ENCODE results near the gene RALGPS1.

The RALGPS1 gene

DNA sequence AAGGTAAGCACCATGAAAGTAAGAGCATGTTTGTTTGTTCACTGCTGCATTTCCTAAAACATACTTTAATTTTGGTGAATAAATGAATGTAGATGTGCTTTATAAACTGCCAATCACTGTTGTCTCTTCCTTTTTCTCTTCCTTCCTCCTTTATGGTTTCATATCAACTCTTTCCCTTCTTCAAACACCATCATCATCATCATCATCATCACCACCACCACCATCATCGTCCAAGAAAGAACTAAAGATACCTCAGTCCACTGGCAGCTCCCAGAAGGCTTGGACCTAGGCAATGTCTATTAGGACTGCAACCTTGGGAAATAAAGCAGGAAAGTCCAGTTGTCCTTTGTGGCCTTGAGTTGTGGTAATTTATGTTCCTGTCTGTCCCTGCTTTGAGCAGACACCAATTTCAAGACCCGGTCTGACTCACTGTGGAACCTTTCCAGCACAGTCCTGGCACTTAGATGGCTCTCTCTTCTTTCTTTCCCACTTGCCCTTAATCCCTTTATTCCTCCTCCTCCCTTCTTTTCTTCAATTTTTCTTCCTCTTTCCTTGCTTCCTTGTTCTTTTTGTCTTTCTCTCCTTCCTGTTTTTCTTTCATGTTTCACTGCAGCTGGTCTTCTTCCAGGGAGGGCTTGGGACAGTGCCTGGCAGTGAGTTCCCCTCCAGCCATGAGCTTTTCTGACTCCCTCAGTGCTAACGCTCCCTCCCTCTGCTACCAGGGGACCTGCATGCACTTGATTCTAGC is 108.5 kb downstream of the RALGPS1 start:
- DNase-seq (ENCODE audit: low read depth): no peak

- no peak for DNase-seq (ENCODE audit: low read depth)
These were observed 110.5 kb downstream of the RALGPS1 start for GRCh38 chr9:127025042-127025441.

GRCh38 chr9:127027694-127028093 is 113.1 kb downstream of the RALGPS1 start:
- DNase-seq (ENCODE audit: low read depth): no peak

DNA sequence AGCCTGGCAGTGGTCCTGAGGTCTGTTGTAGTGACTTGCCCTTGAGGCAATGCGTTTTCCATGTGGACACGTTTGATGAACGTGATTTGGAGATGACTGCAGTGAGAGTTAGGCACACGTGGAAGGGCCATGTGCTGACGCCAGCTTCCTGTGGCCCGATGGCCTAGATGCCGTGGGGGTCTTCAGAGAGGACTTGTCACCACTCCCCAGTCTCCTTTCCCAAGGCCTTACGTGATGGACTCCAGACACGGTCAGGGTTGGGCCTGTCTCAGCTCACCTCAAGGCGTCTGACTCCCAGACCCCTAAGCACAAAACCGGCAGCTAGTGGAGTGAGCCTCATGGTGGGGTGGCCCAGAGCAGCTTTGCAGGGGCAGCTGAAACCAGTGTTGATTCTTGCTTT is 115.0 kb downstream of the RALGPS1 start:
- no peak for DNase-seq (ENCODE audit: low read depth)

- no peak for DNase-seq (ENCODE audit: low read depth)
These were observed 116.5 kb downstream of the RALGPS1 start for GRCh38 chr9:127030814-127031740.

DNA sequence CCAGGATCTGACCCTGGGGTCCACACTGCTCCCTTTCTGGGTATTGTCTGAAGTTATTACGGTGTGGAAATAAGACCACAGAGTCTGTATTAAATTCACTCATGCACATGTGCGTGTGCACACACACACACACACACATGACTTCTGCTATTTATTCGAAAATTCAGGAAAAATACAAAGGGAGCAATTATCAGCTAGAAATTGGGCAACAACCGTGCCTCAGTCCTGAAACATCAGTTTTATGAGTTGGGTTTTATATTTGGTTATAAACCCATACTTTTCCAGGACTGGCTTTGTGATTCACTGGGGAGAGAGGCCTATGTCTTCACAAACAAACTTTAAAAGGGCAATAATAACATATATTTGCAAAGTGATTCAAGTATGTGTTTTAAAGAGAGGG is 117.7 kb downstream of the RALGPS1 start:
- DNase-seq (ENCODE audit: low read depth): no peak

- no peak for DNase-seq (ENCODE audit: low read depth)
These were observed 118.5 kb downstream of the RALGPS1 start for GRCh38 chr9:127033061-127033460.

- no peak for DNase-seq (ENCODE audit: low read depth)
These were observed 119.2 kb downstream of the RALGPS1 start for GRCh38 chr9:127033789-127034188.

GRCh38 chr9:127034691-127035090 is 120.1 kb downstream of the RALGPS1 start:
- DNase-seq (ENCODE audit: low read depth): no peak

GRCh38 chr9:127035423-127035822 is 120.8 kb downstream of the RALGPS1 start:
- no peak for DNase-seq (ENCODE audit: low read depth)

GRCh38 chr9:127035948-127036347 is 121.4 kb downstream of the RALGPS1 start:
- no peak for DNase-seq (ENCODE audit: low read depth)

DNA sequence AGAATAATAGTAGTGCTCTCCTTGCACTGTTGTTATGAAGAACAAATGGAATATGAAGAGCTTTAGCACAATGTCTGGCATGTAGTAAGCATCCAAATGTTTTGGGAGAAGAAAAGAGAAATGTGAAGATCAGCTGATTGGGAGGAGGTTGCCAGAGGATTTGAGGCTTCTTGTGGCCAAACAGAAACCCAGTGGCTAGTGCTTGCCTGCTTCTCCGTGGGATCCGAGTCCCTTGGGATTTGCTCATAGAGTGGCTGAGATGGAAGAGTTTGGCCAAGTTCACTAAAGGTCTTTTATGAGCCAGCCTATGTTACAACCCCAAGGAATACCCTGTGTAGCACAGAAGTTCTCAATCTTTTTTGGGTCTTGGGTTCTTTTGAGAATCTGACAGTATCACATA is 121.9 kb downstream of the RALGPS1 start:
- DNase-seq (ENCODE audit: low read depth): no peak

DNA sequence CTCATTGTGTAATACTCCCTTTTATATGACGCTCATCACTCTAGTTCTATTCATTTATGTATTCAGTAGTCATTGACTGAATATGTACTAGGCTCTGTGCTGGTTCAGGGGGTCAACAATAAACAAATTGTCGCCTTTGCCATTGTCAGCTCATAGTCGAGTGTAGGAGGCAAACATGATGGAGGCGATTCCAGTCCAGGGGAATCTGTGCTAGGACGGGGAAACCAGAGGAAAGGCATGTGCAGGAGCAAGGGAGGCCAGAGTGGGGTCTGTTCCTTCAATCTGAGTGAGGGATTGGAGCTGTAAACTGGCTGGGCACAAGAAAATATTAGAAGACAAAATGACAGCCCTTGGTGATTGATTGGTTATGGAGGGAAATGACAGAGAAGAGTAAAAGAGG is 123.9 kb downstream of the RALGPS1 start:
- DNase-seq (ENCODE audit: low read depth): no peak

DNA sequence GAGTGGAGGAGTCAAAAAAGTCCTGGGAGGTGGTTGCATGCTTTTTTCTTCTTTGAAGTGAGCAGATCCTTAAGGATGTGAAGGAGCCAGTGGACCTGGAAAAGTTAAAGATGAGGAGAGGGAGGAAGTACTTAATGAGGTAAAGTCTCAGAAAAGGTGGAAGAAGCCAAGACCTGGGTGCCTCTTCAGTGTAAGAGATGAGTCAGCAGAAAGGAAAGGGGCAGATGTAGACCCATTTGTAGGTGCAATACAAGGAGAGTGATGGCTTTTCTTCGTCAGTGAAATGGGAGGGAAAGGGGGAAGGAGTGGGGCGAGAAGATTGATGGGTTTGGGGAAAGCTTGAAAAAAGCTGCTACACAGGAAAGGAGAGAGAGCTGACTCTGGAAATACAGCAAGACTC is 124.9 kb downstream of the RALGPS1 start:
- no peak for DNase-seq (ENCODE audit: low read depth)

DNA sequence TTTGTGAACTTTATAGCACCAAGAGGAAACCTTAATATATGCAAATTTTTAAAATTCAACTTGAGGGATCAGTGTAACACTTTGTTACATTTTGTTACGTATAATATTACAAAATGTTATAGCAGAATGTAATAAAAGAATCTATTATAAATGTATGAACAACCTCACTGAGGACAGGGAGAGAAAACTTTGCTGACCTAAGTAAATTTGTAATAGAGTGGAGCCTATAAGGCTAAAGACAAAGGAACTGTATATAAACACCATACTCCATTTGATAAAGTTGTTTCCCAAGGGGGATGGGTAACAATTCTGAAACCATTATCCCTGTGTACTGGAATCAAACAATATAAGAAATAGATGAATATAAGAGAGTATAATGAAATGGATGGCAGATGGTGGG is 130.6 kb downstream of the RALGPS1 start:
- DNase-seq (ENCODE audit: low read depth): no peak

- DNase-seq (ENCODE audit: low read depth): no peak
These were observed 133.4 kb downstream of the RALGPS1 start for GRCh38 chr9:127047971-127048370.

GRCh38 chr9:127049044-127049443 is 134.5 kb downstream of the RALGPS1 start:
- DNase-seq (ENCODE audit: low read depth): no peak

DNA sequence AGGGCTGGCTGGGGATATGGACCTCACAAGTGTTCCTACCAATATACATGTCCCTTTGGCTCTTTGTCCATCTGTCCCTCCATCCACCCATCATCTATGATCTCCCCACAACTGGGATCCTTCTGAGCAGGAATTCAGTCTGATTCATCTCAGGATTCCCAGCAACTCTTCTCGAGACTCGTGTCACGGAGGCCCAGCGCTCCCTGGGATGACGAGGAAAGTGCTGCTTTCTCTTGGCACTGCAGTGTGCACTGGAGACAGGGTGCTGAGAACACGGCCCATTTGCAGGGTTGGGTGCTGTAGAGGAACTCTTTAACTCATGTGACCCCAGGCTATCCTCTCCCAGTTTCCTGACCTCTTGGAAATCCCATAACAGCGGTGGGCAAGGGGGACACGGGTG is 135.0 kb downstream of the RALGPS1 start:
- DNase-seq (ENCODE audit: low read depth): no peak

DNA sequence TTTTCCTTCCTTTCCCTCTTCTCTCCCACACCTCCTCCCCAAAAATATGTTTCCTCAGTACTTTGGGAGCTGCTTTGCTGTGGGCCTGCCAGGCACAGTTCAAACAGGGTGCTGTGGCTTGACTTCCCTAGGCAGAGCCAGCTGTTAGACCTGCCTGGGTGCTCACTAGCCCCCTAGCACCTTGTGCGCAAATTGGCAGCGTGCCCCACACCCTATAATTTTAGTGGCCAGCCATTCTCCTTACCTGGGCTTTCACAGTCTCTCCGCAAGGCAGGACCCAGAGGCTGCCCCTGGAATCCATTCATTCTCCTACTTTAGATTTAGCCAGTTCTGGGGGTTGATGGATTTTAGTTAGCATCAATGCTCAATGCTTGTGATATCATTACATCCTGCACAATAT is 135.6 kb downstream of the RALGPS1 start:
- no peak for DNase-seq (ENCODE audit: low read depth)

GRCh38 chr9:127050591-127051001 is 136.0 kb downstream of the RALGPS1 start:
- no peak for DNase-seq (ENCODE audit: low read depth)

DNA sequence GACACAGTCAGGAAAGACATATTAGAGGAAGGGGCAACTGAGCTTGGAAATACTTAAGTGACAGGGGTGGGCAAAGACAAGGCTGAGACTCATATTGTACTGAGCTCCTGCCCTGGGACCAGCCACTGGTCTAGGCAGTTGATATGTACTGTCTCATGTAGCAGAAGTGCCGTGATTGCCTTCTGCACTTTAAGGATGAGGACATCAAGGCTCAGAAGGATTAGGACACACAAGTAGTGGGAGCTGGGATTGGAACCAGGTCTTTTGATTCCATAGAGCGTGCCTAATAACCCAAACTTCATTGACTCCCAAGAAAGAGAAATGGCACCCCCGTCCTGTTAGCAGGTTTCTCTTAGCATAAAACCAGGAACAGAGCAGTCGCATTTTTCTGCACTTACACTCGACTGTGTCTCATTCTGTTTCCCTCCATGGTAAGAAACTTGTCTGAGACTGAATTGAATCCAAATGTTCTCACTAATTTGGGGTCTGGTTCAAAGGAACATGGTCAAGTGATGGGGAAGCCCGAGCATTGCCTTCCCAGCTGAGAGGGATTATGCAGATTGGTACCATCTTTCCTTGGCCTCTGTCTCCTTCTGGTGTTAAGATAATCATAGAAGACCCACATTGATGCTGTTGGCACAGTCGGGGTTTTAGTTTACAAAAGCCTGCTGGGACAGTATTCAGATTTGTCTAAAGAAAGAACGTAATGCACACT is 137.5 kb downstream of the RALGPS1 start:
- no peak for DNase-seq (ENCODE audit: low read depth)

- DNase-seq (ENCODE audit: low read depth): no peak
These were observed 138.7 kb downstream of the RALGPS1 start for GRCh38 chr9:127053057-127053821.
